NCI-H1436 (cell line): ENCODE results near the gene SKIL.
"Not testable (repeated sequence)": the region's sequence is repeated elsewhere in the genome, so short reads cannot be mapped to it uniquely, and the experiment has no call there.

Experiments
- DNase-seq: peaks from one replicate; lab custom pipeline; 2025; lab: John Stamatoyannopoulos, UW

The SKIL gene

GRCh38 chr3:170357176-170358041, at the start of gene SKIL:
TSS of gene SKIL (plus strand) at chr3:170357715. CDS start at chr3:170360332, 2,617 bp downstream.
- DNase-seq: peak; percentile 98

- no peak for DNase-seq
Measured at GRCh38 chr3:170309046-170309445, 48.5 kb upstream of the SKIL start.

- no peak for DNase-seq
Measured at GRCh38 chr3:170317954-170318353, 39.6 kb upstream of the SKIL start.

- DNase-seq: no peak
Measured at GRCh38 chr3:170320461-170321121, 36.9 kb upstream of the SKIL start.

- no peak for DNase-seq
Measured at GRCh38 chr3:170321321-170322034, 36.0 kb upstream of the SKIL start.

- no peak for DNase-seq
Measured at GRCh38 chr3:170322566-170323269, 34.8 kb upstream of the SKIL start.

GRCh38 chr3:170323331-170323730, 34.2 kb upstream of the SKIL start:
- DNase-seq: no peak

- no peak for DNase-seq
Measured at GRCh38 chr3:170324962-170325361, 32.6 kb upstream of the SKIL start.

GRCh38 chr3:170327040-170327808, 30.3 kb upstream of the SKIL start:
- DNase-seq: no peak

GRCh38 chr3:170327868-170328548, 29.5 kb upstream of the SKIL start:
- DNase-seq: not testable (repeated sequence)

- DNase-seq: no peak
Measured at GRCh38 chr3:170330366-170330765, 27.1 kb upstream of the SKIL start.

GRCh38 chr3:170331143-170331542, 26.4 kb upstream of the SKIL start:
- peak; percentile 61 for DNase-seq

GRCh38 chr3:170337420-170337819, 20.1 kb upstream of the SKIL start:
- DNase-seq: no peak

- DNase-seq: no peak
Measured at GRCh38 chr3:170338690-170339340, 18.7 kb upstream of the SKIL start.

- not testable (repeated sequence) for DNase-seq
Measured at GRCh38 chr3:170342273-170342672, 15.2 kb upstream of the SKIL start.

- not testable (repeated sequence) for DNase-seq
Measured at GRCh38 chr3:170343859-170344258, 13.7 kb upstream of the SKIL start.

GRCh38 chr3:170344971-170345370, 12.5 kb upstream of the SKIL start:
- no peak for DNase-seq

GRCh38 chr3:170346481-170347392, 10.8 kb upstream of the SKIL start:
- no peak for DNase-seq
